Fibroblast of skin of right biceps (primary cell): ENCODE data around the gene CDAN1.
A peak's percentile ranks its signal among the peaks of the same experiment; 100 is the strongest.
"Not testable (repeated sequence)": the region's sequence is repeated elsewhere in the genome, so short reads cannot be mapped to it uniquely, and the experiment has no call there.

ENCODE experiments used
- DNase-seq: peaks from one replicate; pipeline ENCODE4 v3.0.0-alpha.2; 2013

Gene CDAN1, protein sequence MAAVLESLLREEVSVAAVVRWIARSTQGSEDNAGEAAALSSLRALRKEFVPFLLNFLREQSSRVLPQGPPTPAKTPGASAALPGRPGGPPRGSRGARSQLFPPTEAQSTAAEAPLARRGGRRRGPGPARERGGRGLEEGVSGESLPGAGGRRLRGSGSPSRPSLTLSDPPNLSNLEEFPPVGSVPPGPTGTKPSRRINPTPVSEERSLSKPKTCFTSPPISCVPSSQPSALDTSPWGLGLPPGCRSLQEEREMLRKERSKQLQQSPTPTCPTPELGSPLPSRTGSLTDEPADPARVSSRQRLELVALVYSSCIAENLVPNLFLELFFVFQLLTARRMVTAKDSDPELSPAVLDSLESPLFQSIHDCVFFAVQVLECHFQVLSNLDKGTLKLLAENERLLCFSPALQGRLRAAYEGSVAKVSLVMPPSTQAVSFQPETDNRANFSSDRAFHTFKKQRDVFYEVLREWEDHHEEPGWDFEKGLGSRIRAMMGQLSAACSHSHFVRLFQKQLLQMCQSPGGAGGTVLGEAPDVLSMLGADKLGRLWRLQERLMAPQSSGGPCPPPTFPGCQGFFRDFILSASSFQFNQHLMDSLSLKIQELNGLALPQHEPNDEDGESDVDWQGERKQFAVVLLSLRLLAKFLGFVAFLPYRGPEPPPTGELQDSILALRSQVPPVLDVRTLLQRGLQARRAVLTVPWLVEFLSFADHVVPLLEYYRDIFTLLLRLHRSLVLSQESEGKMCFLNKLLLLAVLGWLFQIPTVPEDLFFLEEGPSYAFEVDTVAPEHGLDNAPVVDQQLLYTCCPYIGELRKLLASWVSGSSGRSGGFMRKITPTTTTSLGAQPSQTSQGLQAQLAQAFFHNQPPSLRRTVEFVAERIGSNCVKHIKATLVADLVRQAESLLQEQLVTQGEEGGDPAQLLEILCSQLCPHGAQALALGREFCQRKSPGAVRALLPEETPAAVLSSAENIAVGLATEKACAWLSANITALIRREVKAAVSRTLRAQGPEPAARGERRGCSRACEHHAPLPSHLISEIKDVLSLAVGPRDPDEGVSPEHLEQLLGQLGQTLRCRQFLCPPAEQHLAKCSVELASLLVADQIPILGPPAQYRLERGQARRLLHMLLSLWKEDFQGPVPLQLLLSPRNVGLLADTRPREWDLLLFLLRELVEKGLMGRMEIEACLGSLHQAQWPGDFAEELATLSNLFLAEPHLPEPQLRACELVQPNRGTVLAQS

DNA sequence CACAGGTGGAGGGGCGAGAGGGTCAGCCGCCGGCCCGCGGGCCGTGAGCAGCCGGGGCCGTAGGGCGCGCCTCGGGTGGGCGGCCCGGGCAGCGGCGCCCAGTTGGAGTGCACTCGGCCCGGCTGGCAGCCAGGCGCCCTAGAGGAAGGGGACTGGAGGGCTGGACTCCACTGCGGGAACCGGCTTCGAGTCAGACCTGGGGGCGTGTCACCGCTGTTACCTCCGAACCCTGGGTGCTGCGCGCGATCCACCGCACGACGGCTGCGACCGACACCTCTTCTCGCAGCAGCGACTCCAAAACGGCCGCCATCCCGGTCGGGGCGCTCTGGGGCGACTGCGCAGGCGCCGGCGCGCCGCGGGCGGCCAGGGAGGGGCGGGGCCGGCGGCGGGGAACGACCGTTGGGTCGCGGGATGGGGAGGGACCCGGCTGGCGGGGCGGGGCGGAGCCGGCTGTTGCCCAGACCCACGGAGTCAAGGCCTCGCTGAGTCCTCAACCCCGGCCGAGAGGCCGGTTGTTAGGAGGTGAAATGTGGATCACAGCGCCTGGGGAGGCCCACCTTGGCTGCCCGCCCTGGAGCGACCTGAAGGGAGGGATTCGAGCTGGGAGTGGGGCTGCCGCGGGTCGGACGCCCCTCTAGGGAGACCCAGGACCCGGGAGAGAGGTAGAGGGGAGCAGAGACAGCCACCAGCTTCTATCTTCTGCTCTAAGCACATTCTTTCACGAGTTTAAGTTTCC, at the start of gene CDAN1:
Gene CDAN1 (minus strand): TSS at position 336 of the 736 bp plus-strand sequence. CDS start 26 bp downstream, at position 310.
- peak; percentile 84 for DNase-seq

DNA sequence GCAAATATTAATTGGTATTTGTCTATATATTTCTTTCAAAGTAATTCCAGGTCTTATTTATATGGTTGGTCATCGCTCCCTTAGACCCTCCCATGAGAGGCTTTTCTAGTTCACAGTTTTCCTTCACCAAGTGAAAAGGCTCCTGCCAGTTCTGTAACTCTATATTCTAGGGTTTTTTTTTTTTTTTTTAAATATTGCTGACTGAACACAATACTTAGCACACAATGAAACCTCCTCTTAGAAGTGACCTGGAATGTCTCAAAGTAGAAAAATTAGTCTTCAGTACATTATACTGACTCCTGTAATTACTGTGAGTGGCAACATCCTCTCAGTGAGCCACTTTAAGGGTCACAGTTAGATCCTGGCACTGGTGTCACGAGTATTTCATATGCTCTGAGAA, 48.6 kb upstream of the CDAN1 start:
- DNase-seq = no peak

GRCh38 chr15:42784705-42785104, 47.8 kb upstream of the CDAN1 start:
- no peak for DNase-seq

DNA sequence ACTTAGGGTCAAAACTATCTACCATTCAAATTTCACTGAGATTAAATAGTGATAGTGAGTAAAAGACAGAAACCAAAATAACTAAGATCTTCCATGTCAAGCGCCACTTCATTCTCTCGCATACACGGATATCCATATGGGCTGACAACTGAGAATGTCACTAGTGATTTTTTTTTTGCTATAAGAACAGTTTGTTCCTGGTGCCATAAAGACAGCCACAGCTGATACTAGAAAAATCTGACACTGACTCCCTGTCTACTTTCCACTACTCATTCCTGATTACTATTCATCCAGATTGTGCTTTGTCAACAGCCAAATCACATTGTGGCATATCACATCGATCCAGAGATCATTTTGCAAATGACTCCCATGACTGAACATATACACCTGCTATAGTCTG, 45.8 kb upstream of the CDAN1 start:
- DNase-seq = no peak

- DNase-seq = no peak
Measured at GRCh38 chr15:42775416-42775815, 38.5 kb upstream of the CDAN1 start.

DNA sequence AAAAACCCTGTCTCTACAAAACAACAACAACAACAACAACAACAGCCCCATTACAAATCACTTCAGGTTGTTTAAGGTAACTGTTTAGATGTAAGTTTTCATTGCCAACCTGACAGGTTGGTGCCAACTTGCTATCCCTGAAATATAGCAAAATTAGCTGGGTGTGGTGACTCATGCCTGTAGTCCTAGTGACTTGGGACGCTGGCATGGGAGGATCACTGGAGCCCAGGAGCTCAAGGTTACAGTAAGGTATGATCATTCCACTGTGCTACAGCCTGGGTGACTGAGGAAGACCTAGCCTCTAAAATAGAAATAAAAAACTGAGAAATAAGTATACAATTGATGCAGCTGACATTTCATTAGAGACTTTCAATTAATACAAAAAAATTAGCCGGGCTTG, 36.0 kb upstream of the CDAN1 start:
- no peak for DNase-seq

DNA sequence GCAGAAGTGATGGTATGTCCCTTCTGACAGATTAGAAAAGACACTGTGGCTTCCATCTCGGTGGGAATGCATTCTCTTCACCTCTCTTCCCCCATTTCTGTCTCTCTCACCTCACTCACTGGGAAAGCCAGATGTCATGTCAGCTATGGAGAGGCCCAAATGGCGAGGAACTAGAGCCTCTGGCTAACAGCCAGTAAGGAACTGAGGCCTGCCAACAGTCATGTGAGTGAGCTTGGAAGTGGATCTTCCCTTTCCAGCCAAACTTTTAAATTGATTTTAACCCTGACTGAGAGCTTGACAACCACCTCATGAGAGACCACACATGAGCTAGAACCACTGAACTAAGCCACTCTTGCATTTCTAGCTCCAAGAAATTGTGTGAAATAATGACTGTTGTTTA, 35.2 kb upstream of the CDAN1 start:
- no peak for DNase-seq

DNA sequence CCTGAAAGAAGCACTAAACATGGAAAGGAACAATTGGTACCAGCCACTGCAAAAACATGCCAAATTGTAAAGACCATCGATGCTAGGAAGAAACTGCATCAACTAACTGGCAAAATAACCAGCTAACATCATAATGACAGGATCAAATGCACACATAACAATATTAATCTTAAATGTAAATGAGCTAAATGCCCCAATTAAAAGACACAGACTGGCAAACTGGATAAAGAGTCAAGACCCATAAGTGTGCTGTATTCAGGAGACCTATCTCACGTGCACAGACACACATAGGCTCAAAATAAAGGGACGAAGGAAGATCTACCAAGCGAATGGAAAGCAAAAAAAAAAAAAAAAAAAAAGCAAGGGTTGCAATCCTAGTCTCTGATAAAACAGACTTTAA, 29.2 kb upstream of the CDAN1 start:
- DNase-seq = not testable (repeated sequence)

DNA sequence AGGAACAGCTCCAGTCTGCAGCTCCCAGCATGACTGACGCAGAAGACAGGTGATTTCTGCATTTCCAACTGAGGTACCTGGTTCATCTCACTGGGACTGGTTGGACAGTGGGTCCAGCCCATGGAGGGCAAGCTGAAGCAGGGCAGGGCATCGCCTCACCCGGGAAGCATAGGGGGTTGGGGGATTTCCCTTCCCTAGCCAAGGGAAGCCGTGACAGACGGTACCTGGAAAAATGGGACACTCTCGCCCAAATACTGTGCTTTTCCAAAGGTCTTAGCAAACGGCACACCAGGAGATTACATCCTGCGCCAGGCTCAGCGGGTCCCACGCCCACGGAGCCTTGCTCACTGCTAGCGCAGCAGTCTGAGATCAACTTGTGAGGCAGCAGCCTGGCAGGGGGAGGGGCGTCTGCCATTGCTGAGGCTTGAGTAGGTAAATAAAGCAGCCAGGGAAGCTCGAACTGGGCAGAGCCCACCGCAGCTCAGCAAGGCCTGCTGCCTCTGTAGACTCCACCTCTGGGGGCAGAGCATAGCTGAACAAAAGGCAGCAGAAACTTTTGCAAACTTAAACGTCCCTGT, 27.3 kb upstream of the CDAN1 start:
- DNase-seq = not testable (repeated sequence)

GRCh38 chr15:42761813-42762212, 24.9 kb upstream of the CDAN1 start:
- not testable (repeated sequence) for DNase-seq

DNA sequence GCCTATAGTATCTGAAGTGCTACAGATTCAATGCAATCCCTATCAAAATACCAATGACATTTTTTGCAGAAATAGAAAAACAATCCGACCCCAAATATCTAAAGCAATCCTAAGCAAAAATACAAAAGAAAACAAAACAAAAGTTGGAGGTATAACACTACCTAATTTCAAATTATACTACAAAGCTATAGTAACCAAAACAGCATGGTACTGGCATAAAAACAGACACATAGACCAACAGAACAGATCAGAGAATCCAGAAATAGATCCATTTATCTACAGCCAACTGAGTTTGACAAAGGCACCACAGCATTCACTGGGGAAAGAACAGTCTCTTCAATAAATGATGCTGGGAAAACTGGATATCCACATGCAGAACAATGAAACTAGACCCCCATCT, 23.8 kb upstream of the CDAN1 start:
- DNase-seq = no peak

DNA sequence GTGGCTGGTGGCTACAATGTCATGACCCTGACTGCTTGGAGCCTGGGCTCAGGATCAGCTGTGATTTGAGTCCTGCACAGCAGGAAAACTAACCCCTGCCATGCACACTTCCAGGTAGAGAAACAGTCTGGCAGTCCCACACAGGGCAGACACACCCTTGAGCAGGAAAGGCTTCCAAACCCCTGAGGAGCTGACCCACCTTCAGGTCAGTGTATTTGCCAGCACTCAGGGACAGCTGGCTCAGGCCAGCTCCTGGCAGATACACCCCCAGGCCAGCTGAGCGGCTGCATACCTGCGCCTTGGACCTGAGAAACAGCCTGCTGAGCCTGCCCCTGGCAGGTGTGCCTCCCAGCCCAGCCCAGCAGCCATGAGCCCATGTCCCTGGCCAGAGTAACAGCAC, 22.2 kb upstream of the CDAN1 start:
- no peak for DNase-seq

GRCh38 chr15:42750306-42750705, 13.4 kb upstream of the CDAN1 start:
- no peak for DNase-seq

DNA sequence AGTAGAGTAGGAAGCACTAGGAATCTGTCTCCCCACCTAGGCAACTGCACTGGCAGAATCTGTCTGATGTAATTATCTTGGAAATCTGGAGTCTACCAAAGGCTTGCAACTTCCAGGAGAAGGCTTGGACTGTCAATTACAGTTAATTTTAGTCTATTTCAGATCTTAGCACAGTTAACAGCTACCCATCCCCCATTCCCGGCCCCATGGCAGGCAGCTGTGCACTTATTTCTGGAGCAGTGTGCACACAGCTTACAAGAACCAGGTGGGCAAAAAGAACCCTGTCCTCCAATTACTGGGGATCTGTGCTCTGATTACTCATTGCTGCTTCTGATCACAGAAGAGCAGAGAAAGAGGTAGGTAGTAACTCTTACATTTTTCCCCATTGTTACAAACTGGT, 12.3 kb upstream of the CDAN1 start:
- DNase-seq = no peak

DNA sequence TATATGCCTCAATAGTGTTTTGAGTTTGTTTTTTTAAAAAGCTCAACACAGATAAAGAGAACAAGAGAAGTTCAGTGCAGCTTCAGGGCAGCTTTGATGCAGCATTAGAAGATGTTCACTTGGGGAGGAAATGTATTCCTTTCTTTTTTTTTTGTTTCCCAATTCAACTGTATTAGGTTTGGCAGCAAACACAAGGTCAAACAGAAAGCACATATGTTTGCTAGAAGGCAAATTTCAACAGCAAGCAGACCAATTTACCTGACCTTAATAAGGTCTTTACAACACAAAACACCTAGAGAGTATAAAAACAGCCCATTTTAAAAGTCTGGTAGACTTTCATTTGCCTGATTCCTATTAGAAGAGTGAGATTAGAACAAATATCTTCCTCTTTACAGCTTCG, 7.3 kb upstream of the CDAN1 start:
- DNase-seq = no peak

GRCh38 chr15:42742149-42742548, 5.2 kb upstream of the CDAN1 start:
- DNase-seq = no peak

DNA sequence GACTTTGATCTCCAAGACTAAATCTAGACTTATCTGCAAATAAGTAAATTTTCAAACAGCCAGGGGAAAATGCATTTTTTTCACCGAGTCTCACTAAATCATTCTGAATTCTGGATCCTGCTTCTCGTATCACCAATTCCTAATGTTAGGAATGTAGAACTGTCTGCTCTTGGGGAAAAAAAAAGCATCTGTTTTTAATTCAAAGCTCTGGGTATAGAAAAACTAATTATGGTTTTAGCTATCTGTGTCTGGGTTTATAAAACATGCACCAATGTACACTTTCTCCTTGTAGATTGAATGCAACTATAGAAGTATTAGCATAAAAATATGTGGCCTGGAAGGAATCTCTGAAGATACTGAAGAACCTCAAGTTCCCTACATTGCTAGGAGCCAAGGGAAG, 4.8 kb upstream of the CDAN1 start:
- DNase-seq = peak; percentile 61

DNA sequence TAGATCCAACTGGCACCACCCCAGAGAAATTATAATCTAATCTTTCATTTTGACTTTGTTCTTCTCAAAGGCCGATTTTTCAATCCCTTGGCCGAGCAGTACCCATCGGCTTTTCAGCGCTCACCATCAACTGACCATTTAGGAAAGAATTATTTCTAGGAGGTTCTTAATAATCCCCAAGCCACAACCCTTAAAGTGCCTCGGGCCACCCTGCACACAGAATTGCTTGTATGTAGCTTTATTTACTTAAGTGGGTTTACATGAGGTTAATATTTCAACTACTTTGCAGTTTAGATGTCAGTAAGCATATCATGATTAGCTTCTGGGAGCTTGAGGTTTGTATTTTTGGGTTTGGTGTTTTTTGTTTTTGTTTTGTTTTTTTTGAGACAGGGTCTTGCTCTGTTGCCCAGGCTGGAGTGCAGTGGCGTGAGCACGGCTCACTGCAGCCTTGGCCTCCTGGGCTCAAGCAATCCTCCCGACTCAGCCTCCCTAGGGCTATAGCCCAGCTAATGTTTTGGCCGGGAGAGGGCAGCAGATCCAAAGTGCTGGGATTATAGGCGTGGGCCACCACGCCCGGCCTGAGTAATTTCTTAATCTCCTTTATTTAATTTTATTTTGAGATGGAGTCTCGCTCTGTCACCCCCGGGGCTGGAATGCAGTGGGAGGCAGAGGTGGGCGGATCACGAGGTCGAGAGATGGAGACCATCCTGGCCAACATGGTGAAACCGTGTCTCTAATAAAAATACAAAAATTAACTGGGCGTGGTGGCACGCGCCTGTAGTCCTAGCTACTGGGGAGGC, 801 bp upstream of the CDAN1 start:
- DNase-seq = no peak

- no peak for DNase-seq
Measured at GRCh38 chr15:42736178-42736792, 643 bp downstream of the CDAN1 start.

DNA sequence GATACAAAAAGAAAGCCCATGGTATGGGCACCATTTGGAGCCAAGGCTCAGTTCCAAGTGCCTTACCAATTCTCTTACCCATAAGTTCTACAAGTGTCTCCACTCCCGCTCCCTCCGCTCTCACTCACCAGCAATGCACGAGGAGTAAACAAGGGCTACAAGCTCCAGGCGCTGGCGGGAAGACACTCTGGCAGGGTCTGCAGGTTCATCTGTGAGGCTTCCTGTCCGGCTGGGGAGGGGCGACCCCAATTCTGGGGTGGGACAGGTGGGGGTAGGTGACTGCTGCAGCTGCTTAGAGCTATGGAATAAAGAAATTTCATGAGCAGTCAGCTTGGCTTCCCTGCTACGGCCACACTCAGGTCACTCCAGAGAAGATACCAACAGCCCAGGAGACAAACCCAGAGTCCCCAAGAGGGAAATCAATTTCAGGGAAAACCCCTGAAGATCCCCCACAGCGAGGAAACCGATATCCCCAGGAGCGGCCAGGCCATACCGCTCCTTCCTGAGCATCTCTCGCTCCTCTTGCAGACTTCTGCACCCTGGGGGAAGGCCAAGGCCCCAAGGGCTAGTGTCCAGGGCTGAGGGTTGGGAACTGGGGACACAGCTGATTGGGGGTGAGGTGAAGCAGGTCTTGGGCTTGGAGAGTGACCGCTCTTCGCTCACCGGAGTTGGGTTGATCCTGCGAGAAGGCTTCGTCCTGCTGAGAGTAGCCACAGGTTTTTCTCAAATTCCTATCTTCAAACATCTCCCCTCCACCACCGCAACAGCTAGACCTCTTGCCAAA, 1.4 kb downstream of the CDAN1 start:
- no peak for DNase-seq
